Measurements from ENCODE around the gene HPCAL1. TPM values are rescaled to one million over a fixed set of nuclear protein-coding genes. Genes with fewer than 3 reads are reported as not detected.

The HPCAL1 gene
- total and polyA plus RNA-seq, 2 experiments from 2014 or later, result 13.4 to 25.5 TPM

DNA sequence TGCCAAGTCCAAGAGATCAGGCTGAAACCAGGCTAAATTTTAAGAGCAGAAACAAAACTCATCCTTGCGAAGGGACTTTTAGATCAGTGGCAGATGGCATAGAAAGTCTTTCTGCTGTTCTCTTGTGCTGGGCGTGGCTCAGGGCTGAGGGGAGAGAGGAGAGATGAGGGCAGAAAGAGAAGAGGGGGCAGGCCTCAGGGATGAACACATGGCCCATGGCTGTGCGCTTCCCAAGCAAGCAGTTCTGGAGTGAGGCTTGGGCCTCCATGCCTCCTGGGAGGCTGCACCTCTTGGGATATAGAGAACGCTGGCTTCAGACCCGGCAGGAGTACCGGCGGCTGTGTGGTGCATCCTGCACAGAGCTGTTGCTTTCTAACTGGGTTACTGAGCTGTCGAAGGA lies 41.0 kb downstream of the HPCAL1 start:
- Histone ChIP-seq H3K27ac (no peak overlapping the region), H3K36me3 (no peaks in the 10 kb centered on the region), H3K9me3 (ENCODE audit: low read depth) (no peaks in the 10 kb centered on the region), H3K4me3 (no peak overlapping the region), H3K4me1 (ENCODE audit: low read depth) (no peaks in the 10 kb centered on the region), H3K27me3 (no peaks in the 10 kb centered on the region)
- TF ChIP-seq, protein P1, sequence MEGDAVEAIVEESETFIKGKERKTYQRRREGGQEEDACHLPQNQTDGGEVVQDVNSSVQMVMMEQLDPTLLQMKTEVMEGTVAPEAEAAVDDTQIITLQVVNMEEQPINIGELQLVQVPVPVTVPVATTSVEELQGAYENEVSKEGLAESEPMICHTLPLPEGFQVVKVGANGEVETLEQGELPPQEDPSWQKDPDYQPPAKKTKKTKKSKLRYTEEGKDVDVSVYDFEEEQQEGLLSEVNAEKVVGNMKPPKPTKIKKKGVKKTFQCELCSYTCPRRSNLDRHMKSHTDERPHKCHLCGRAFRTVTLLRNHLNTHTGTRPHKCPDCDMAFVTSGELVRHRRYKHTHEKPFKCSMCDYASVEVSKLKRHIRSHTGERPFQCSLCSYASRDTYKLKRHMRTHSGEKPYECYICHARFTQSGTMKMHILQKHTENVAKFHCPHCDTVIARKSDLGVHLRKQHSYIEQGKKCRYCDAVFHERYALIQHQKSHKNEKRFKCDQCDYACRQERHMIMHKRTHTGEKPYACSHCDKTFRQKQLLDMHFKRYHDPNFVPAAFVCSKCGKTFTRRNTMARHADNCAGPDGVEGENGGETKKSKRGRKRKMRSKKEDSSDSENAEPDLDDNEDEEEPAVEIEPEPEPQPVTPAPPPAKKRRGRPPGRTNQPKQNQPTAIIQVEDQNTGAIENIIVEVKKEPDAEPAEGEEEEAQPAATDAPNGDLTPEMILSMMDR (IDR thresholded peaks at IDR 0.05; ENCODE audit: low read depth, low read length), result no peak
- no peak for DNase-seq (ENCODE audit: low read depth in 1 of 2, low spot score in 1 of 2)

DNA sequence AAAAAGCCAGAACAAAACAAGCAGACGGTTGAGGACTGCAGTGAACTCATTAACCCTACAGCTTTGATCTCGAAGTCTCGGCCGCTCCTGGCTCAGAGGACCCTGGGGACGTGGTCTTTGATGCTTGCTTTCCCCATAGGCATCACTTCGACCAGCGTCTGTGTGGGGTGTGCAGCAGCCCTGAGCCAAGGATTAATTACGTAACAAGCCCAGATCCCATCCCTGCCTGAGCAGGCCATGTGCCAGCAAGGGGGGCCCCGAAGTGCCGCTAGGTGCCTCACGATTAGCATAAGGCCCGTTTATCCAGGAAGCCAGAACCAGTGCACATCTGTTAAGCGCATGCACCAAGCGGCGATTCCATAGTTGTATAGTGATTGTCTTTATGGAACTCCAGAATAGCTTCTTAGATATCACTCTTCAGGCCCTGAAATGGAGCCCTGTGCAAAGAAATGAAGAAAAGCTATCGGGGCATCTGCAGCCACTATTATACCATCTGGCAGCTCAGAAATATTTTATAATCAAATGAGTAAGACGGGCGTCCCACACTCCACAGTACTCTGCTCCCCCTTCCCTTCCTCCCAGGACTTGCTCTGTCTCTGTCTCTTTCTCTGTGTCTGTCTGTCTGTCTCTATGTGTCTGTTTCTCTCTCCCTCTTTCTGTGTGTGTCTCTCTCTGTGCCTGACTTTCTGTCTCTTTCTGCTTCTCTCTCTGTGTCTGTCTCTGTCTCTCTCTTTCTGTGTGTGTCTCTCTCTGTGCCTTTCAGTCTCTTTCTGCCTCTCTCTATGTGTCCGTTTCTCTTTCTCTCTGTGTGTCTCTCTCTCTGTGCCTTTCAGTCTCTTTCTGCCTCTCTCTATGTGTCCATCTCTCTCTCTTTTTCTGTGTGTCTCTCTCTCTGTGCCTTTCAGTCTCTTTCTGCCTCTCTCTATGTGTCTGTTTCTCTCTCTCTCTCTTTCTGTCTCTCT lies 41.7 kb downstream of the HPCAL1 start:
- no peaks in the 10 kb centered on the region for H3K9me3 ChIP-seq (ENCODE audit: low read depth)
- DNase-seq (ENCODE audit: low read depth in 1 of 2, low spot score in 1 of 2), result no peak
- TF ChIP-seq, protein P1 (IDR thresholded peaks at IDR 0.05; ENCODE audit: low read depth, low read length), result no peak
- no peaks in the 10 kb centered on the region for H3K27me3 ChIP-seq
- no peaks in the 10 kb centered on the region for H3K36me3 ChIP-seq
- no peak overlapping the region for H3K4me3 ChIP-seq
- H3K27ac ChIP-seq, result no peak overlapping the region
- H3K4me1 ChIP-seq (ENCODE audit: low read depth), result no peaks in the 10 kb centered on the region

DNA sequence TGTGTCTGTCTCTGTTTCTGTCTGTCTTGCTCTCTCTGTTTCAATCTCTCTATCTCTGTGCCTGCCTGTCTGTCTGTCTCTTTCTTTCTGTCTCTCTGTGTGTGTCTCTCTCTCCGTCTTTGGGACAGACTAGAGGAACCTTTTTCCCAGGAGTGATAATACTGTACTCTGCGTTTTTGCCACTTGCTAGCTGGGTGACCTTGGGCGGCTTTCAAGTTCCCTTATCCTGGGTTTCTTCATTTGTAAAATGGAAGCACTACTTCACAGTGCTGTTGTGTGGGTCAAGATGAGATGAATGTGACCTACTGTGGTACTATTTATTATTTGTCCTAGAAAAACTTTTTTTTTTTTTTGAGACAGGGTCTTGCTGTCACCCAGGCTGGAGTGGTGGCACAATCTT lies 42.4 kb downstream of the HPCAL1 start:
- Histone ChIP-seq H3K27me3 (no peaks in the 10 kb centered on the region), H3K36me3 (no peaks in the 10 kb centered on the region), H3K4me1 (ENCODE audit: low read depth) (no peaks in the 10 kb centered on the region), H3K27ac (no peak overlapping the region), H3K9me3 (ENCODE audit: low read depth) (no peaks in the 10 kb centered on the region), H3K4me3 (no peak overlapping the region)
- DNase-seq (ENCODE audit: low read depth in 1 of 2, low spot score in 1 of 2), result no peak
- TF ChIP-seq, protein P1 (IDR thresholded peaks at IDR 0.05; ENCODE audit: low read depth, low read length), result no peak

DNA sequence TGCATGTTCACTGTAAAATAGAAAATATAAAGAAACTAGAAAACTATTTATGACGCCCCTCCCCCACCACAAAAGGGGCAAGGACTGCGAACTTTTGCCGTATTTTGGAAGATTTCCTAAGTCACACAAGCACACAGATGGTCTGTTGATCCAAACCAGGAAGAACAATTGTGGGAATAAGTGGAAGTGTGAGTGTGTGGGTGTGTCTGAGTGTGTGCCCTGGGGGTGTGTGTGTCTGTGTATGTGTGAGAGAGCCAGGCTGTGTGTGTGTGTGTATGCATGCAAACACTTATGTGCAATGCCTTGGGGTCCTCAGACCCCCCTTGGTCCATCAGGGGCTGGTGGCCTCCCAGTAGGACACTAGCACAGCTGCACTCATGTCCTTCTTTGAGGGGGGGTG lies 43.1 kb downstream of the HPCAL1 start:
- no peaks in the 10 kb centered on the region for H3K4me1 ChIP-seq (ENCODE audit: low read depth)
- H3K27ac ChIP-seq, result no peak overlapping the region
- no peaks in the 10 kb centered on the region for H3K27me3 ChIP-seq
- H3K4me3 ChIP-seq, result no peak overlapping the region
- H3K9me3 ChIP-seq (ENCODE audit: low read depth), result no peaks in the 10 kb centered on the region
- H3K36me3 ChIP-seq, result no peaks in the 10 kb centered on the region
- TF ChIP-seq, protein P1 (IDR thresholded peaks at IDR 0.05; ENCODE audit: low read depth, low read length), result no peak
- DNase-seq (ENCODE audit: low read depth in 1 of 2, low spot score in 1 of 2), result no peak

DNA sequence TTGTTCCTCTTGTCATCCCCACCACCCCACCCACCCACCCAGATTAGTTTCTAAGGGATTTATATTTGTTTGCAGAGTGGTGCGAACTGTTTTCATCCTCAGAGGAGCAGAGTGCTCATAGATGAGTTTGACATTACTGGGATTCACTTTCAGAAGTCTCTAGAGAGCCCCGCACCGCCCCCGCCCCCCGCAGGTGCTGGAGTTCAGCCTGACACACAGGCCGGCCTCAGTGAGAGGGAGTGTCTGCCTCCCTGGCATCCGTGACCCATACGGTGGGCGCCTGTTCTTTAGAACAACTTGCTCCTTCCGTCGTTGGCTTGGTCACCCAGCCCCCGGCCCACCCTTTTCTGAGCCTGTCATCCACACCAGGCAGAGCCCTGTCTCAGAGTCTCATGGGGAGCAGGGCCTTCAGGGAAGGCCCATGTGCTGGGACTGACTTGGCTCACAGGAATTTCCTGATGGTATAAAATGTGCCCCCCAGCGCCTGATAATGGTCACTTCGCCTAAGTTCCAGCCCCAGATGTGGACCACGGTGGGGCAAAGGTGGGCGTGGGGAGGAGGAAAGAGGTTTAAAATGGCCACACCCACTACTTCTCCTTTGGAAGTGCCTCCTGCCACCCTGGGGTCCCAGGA lies 44.3 kb downstream of the HPCAL1 start:
- TF ChIP-seq, protein P1 (IDR thresholded peaks at IDR 0.05; ENCODE audit: low read depth, low read length), result no peak
- H3K27me3 ChIP-seq, result no peaks in the 10 kb centered on the region
- no peak overlapping the region for H3K27ac ChIP-seq
- H3K4me1 ChIP-seq (ENCODE audit: low read depth), result no peaks in the 10 kb centered on the region
- no peaks in the 10 kb centered on the region for H3K36me3 ChIP-seq
- no peaks in the 10 kb centered on the region for H3K9me3 ChIP-seq (ENCODE audit: low read depth)
- DNase-seq (ENCODE audit: low read depth in 1 of 2, low spot score in 1 of 2), result no peak
- H3K4me3 ChIP-seq, result no peak overlapping the region
